ENCODE results near the gene CAMK2B. TPM values are rescaled to one million over a fixed set of nuclear protein-coding genes. Genes with fewer than 3 reads are reported as not detected.

The CAMK2B gene
- total and polyA plus RNA-seq, 2 of the 13 experiments (the other 11 are each of a cell fraction or from before 2014, with no cell fraction given): 0.27 to 0.48 TPM

- CTCF ChIA-PET (ENCODE audit: low intra/inter-chr PET ratio, low total read pairs): no interaction called here
- POLR2A ChIA-PET: no interaction called here
- ATAC-seq: no peak
- H3K36me3 ChIP-seq (replicated peaks in 1 of 2; ENCODE audit: control insufficient read depth in 1 of 2, insufficient read depth in 2 of 2, low read length in 2 of 2): no peaks in the 10 kb centered on the region
- no peak for TF ChIP-seq ZNF775 (CRISPR knock-in tag; IDR thresholded peaks at IDR 0.05; ENCODE audit: borderline replicate concordance)
- no TSS peak for BruUV-seq (replicated peaks)
- H3K4me2 ChIP-seq (ENCODE audit: low read depth, low read length): no peak overlapping the region
- no peaks in the 10 kb centered on the region for H4K20me1 ChIP-seq (ENCODE audit: insufficient read depth, low read length)
- H3K4me3 ChIP-seq (replicated peaks in 1 of 3; ENCODE audit: insufficient read depth in 1 of 3, low read depth in 2 of 3, low read length in 3 of 3): no peak overlapping the region
- in situ Hi-C loops (cut with HindIII; ENCODE audit: extremely low pct_ligation_motif_present, low pct_unique_long_range_greater_than_20kb) (no loop called here), intact Hi-C loops (cut with micrococcal nuclease; ENCODE audit: unreplicated experiment) (no loop called here)
- no peak for DNase-seq (ENCODE audit: low spot score)
- no peaks in the 10 kb centered on the region for H3K4me1 ChIP-seq (ENCODE audit: insufficient read depth, low read length)
- no CpG with 5 or more reads among the region's 4 CpGs for WGBS (ENCODE audit: low lambda C conversion rate)
- no peaks in the 10 kb centered on the region for H3K79me2 ChIP-seq (ENCODE audit: insufficient read depth, low read length)
- FAIRE-seq: no peak
- peaks cover 24 to 87% of the 10 kb centered on the region in 2 experiments for H3K27me3 ChIP-seq (ENCODE audit: control insufficient read depth in 1 of 2, insufficient read depth in 2 of 2, low read length in 2 of 2)
- no peak overlapping the region for H3K9ac ChIP-seq (ENCODE audit: insufficient read depth, low read depth, low read length)
- H3K9me3 ChIP-seq (ENCODE audit: low read length): no peaks in the 10 kb centered on the region
- no peak overlapping the region for H3K27ac ChIP-seq (ENCODE audit: extremely low read length, insufficient read depth, low read length)
- H2AFZ ChIP-seq (ENCODE audit: low read length): no peak overlapping the region
These were observed 89.1 kb downstream of the CAMK2B start for GRCh38 chr7:44236333-44236728.

DNA sequence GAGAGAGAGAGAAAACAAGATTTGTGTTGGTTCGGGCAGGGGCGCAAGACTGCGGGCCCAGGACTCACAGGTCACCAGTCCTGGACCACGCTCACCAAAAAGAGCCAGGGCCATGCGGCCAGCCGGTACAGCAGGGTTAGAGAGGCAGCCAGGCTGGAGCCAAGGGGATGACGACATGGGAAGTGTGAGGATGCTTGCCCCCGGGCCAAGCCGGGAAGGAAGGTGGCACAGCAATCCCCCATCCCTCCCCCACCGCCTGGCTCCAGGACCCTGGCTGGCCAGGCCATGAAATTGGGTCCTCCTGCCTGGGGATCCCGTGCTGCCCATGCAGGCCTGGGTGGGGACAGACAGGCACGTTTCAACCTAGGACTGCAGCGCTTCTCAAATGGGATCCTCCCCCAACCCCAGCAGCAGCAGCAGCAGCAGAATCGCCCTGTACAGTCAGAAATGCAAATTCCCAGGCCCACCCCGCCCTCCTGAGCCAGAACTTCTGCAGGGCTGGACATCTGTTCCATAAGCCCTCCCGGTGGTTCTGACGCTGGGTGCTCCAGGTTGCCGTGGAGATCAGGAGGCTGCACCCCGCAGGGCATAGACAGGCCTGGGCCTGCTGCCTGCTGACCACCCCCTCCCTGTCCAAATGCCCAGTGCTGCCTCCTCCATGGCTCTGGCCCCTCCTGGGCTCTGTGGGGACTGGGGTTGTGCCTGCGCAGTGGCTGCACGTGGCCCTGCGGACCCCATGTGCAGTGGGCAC lies 89.6 kb downstream of the CAMK2B start:
- intact Hi-C loops (cut with micrococcal nuclease; ENCODE audit: unreplicated experiment) (no loop called here), in situ Hi-C loops (cut with HindIII; ENCODE audit: extremely low pct_ligation_motif_present, low pct_unique_long_range_greater_than_20kb) (no loop called here)
- FAIRE-seq (no peak), DNase-seq (ENCODE audit: low spot score) (no peak), ATAC-seq (no peak)
- Histone ChIP-seq H4K20me1 (ENCODE audit: insufficient read depth, low read length) (no peaks in the 10 kb centered on the region), H3K4me3 (replicated peaks in 1 of 3; ENCODE audit: insufficient read depth in 1 of 3, low read depth in 2 of 3, low read length in 3 of 3) (no peak overlapping the region), H3K4me1 (ENCODE audit: insufficient read depth, low read length) (no peaks in the 10 kb centered on the region), H3K9ac (ENCODE audit: insufficient read depth, low read depth, low read length) (no peak overlapping the region), H3K79me2 (ENCODE audit: insufficient read depth, low read length) (no peaks in the 10 kb centered on the region), H3K36me3 (replicated peaks in 1 of 2; ENCODE audit: control insufficient read depth in 1 of 2, insufficient read depth in 2 of 2, low read length in 2 of 2) (no peaks in the 10 kb centered on the region), H3K9me3 (ENCODE audit: low read length) (no peaks in the 10 kb centered on the region), H3K4me2 (ENCODE audit: low read depth, low read length) (no peak overlapping the region), H3K27ac (ENCODE audit: extremely low read length, insufficient read depth, low read length) (no peak overlapping the region), H3K27me3 (ENCODE audit: control insufficient read depth in 1 of 2, insufficient read depth in 2 of 2, low read length in 2 of 2) (peaks cover 24 to 90% of the 10 kb centered on the region in 2 experiments), H2AFZ (ENCODE audit: low read length) (no peak overlapping the region)
- 50% methylated on average over 9 of the region's 22 CpGs for WGBS (ENCODE audit: low lambda C conversion rate)
- no peak for TF ChIP-seq ZNF253 (CRISPR knock-in tag; IDR thresholded peaks at IDR 0.05; ENCODE audit: borderline replicate concordance)
- no peak for TF ChIP-seq ZNF343 (CRISPR knock-in tag; IDR thresholded peaks at IDR 0.05)
- no peak for TF ChIP-seq ZFP36L1 (CRISPR knock-in tag; IDR thresholded peaks at IDR 0.05)
- no peak for TF ChIP-seq CENPBD1 (CRISPR knock-in tag; IDR thresholded peaks at IDR 0.05; ENCODE audit: borderline replicate concordance, low read depth)
- CTCF ChIA-PET (ENCODE audit: low intra/inter-chr PET ratio, low total read pairs): no interaction called here
- POLR2A ChIA-PET: no interaction called here
- no TSS peak for BruUV-seq (replicated peaks)
